ENCODE results near the gene GGACT.

DNA sequence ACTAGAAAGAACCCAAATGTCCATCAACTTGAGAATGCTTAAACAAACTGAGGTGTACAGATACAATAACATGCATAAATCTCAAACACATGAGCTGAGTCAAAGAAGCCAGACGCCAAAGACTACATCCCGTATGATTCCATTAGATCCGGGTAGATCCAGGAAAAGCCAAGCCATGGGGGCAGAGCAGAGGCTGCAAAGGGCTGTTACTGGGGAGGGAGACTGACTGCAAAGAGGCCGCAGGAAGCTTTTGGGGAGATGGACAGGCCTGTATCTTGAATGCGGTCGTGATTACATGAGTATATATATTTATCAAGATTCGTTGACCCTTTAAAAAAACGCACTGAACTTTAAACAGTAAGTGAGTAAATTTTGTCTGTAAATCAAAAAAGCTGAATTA is 28.7 kb downstream of the GGACT start:
- TF ChIP-seq, protein P1, sequence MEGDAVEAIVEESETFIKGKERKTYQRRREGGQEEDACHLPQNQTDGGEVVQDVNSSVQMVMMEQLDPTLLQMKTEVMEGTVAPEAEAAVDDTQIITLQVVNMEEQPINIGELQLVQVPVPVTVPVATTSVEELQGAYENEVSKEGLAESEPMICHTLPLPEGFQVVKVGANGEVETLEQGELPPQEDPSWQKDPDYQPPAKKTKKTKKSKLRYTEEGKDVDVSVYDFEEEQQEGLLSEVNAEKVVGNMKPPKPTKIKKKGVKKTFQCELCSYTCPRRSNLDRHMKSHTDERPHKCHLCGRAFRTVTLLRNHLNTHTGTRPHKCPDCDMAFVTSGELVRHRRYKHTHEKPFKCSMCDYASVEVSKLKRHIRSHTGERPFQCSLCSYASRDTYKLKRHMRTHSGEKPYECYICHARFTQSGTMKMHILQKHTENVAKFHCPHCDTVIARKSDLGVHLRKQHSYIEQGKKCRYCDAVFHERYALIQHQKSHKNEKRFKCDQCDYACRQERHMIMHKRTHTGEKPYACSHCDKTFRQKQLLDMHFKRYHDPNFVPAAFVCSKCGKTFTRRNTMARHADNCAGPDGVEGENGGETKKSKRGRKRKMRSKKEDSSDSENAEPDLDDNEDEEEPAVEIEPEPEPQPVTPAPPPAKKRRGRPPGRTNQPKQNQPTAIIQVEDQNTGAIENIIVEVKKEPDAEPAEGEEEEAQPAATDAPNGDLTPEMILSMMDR (IDR thresholded peaks at IDR 0.05; ENCODE audit: poor library complexity), result no peak
- no peak for TF ChIP-seq EZH2 (IDR thresholded peaks at IDR 0.05; ENCODE audit: borderline replicate concordance)
- no peak for TF ChIP-seq EZH2phosphoT487 (IDR thresholded peaks at IDR 0.05; ENCODE audit: low read depth, severe bottlenecking, unreplicated experiment)

Data from hepatocyte (in vitro differentiated cells).